Measurements from ENCODE around the gene SPRY4.

DNA sequence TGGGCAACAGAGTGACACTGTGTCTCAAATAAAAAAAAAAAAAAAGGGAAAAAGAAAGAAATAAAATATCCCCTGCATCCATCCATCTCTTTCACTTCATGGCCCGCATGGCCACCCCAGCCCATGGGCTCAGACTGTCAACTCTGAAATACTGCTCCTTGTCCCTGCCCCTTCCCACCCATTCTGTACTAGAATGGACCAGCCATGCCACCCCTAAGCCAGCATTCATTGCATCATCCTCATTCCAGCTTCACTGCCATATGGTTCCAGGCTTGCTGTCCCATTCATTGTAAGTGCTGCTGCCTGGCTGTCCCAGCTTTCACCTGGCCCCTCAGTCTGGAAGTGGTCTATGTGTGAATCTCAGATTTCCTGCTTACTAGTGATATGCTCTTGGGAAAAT lies 46.2 kb downstream of the SPRY4 start:
- TF ChIP-seq RAD21 (IDR thresholded peaks at IDR 0.05) (no peak), TAF1 (conservative IDR thresholded peaks at IDR 0.05) (no peak)

All from liver (tissue), 2 donors.